OCI-LY1 (cell line): Measurements from ENCODE around the gene CLTB.

Experiments used
- H2AFZ ChIP-seq: fragments of 200-600 bp; sonication (generic), shearing (Covaris generic); 2 replicates; pipeline ENCODE4 v1.6.0; 2014; ENCODE audit warnings: antibody characterized with exemption, mild to moderate bottlenecking, low read length
- H3F3A ChIP-seq: fragments of 200-600 bp; sonication (generic), shearing (Covaris generic); 2 replicates; pipeline ENCODE4 v1.6.0; 2014; ENCODE audit warnings: mild to moderate bottlenecking, antibody characterized with exemption, low read length, moderate library complexity; ENCODE audit not compliant: insufficient read depth
- H3K27ac ChIP-seq: fragments of 200-600 bp; sonication (generic); 2 replicates; pipeline ENCODE4 v1.5.1; 2014; ENCODE audit warnings: low read length, mixed run types, mild to moderate bottlenecking, low read depth; ENCODE audit not compliant: poor library complexity, severe bottlenecking
- H3K27me3 ChIP-seq: fragments of 200-600 bp; sonication (generic); 2 replicates; pipeline ENCODE4 v1.6.0; 2014; ENCODE audit warnings: antibody characterized with exemption, mild to moderate bottlenecking, low read length, moderate library complexity; ENCODE audit not compliant: insufficient read depth
- H3K36me3 ChIP-seq: fragments of 200-600 bp; sonication (generic); 2 replicates; pipeline ENCODE4 v1.6.1; 2014; ENCODE audit warnings: mild to moderate bottlenecking, antibody characterized with exemption, low read length, moderate library complexity, mixed read lengths; ENCODE audit not compliant: insufficient read depth
- H3K4me1 ChIP-seq: fragments of 200-600 bp; sonication (generic); 2 replicates; pipeline ENCODE4 v1.5.1; 2014; ENCODE audit warnings: mild to moderate bottlenecking, low read length, moderate library complexity; ENCODE audit not compliant: insufficient read depth, severe bottlenecking
- H3K4me2 ChIP-seq: fragments of 200-600 bp; sonication (generic), shearing (Covaris generic); 2 replicates; pipeline ENCODE4 v1.6.1; 2014; ENCODE audit warnings: low read length
- H3K4me3 ChIP-seq: fragments of 200-600 bp; sonication (generic); 2 replicates; pipeline ENCODE4 v1.5.1; 2014; ENCODE audit warnings: low read length, low read depth, mild to moderate bottlenecking, mixed read lengths; ENCODE audit not compliant: poor library complexity, severe bottlenecking
- H3K79me2 ChIP-seq: fragments of 200-600 bp; shearing (Covaris generic); 2 replicates; pipeline ENCODE4 v1.6.1; 2016; ENCODE audit warnings: mixed run types, low read length, mixed read lengths; ENCODE audit not compliant: insufficient read depth
- H3K9ac ChIP-seq: fragments of 200-600 bp; sonication (generic), shearing (Covaris generic); 2 replicates; pipeline ENCODE4 v1.6.1; 2014; ENCODE audit warnings: mild to moderate bottlenecking, low read length, mixed read lengths
- H3K9me2 ChIP-seq: fragments of 200-600 bp; sonication (generic), shearing (Covaris generic); 2 replicates; pipeline ENCODE4 v1.6.1; 2014; ENCODE audit warnings: low read depth, mild to moderate bottlenecking, low read length, mixed read lengths
- H3K9me3 ChIP-seq: fragments of 200-600 bp; shearing (Covaris generic); 2 replicates; pipeline ENCODE4 v1.6.1; 2014; ENCODE audit warnings: low read length, mixed read lengths
- H4K20me1 ChIP-seq: fragments of 200-600 bp; sonication (generic), shearing (Covaris generic); 2 replicates; pipeline ENCODE4 v1.6.0; 2016; ENCODE audit warnings: mild to moderate bottlenecking, low read length; ENCODE audit not compliant: insufficient read depth
- CTCF ChIP-seq: fragments of 200-600 bp; sonication (generic), shearing (Covaris generic); IDR thresholded peaks from 2 replicates; pipeline ENCODE4 v1.5.1; 2017; ENCODE audit warnings: mild to moderate bottlenecking, antibody characterized with exemption, low read length, moderate library complexity, mixed read lengths
- EZH2 ChIP-seq: fragments of 200-600 bp; sonication (generic), shearing (Covaris generic); IDR thresholded peaks from 2 replicates; pipeline ENCODE4 v1.8.0; 2017; ENCODE audit warnings: borderline replicate concordance, mixed run types, mild to moderate bottlenecking, antibody characterized with exemption, low read length, moderate library complexity, mixed read lengths

The CLTB gene

GRCh38 chr5:176432707-176433106, 16.4 kb upstream of the CLTB start:
- H3K27ac ChIP-seq, result no peak overlapping the region
- H3K9me2 ChIP-seq, result no peaks in the 10 kb centered on the region
- no peaks in the 10 kb centered on the region for H3K27me3 ChIP-seq
- TF ChIP-seq CTCF (no peak), EZH2 (no peak)
- no peaks in the 10 kb centered on the region for H4K20me1 ChIP-seq
- H3K4me2 ChIP-seq, result no peak overlapping the region
- H3K4me1 ChIP-seq, result peaks cover 32% of the 10 kb centered on the region
- H3K9me3 ChIP-seq, result 0 out of 2 replicates have a peak, but pooled peaks cover 3% of the 10 kb centered on the region
- H3K4me3 ChIP-seq, result no peak overlapping the region
- H3K79me2 ChIP-seq, result no peaks in the 10 kb centered on the region
- H3K36me3 ChIP-seq, result no peaks in the 10 kb centered on the region
- no peak overlapping the region for H3K9ac ChIP-seq
- 0 out of 2 replicates have a peak, but pooled peaks cover 3% of the 10 kb centered on the region for H3F3A ChIP-seq
- no peak overlapping the region for H2AFZ ChIP-seq

GRCh38 chr5:176429972-176430371, 13.6 kb upstream of the CLTB start:
- no peaks in the 10 kb centered on the region; the same call in 1 of the 2 replicates for H3K27me3 ChIP-seq
- peaks cover 11% of the 10 kb centered on the region; the same call in 1 of the 2 replicates for H3K9me3 ChIP-seq
- no peaks in the 10 kb centered on the region for H3K9me2 ChIP-seq
- no peaks in the 10 kb centered on the region for H3K79me2 ChIP-seq
- H3K4me2 ChIP-seq, result peak overlapping the region; percentile 25
- H4K20me1 ChIP-seq, result no peaks in the 10 kb centered on the region
- TF ChIP-seq CTCF, result peak; percentile 60
- no peak for TF ChIP-seq EZH2
- peak overlapping the region; percentile 77 for H3K27ac ChIP-seq
- peaks cover 16% of the 10 kb centered on the region for H3K4me1 ChIP-seq
- H2AFZ ChIP-seq, result peak overlapping the region; percentile 66
- peak overlapping the region; percentile 17 for H3K4me3 ChIP-seq
- no peaks in the 10 kb centered on the region; the same call in 1 of the 2 replicates for H3K36me3 ChIP-seq
- no peaks in the 10 kb centered on the region for H3F3A ChIP-seq
- H3K9ac ChIP-seq, result peak overlapping the region; percentile 47

GRCh38 chr5:176427971-176428370, 11.6 kb upstream of the CLTB start:
- Histone ChIP-seq H4K20me1 (no peaks in the 10 kb centered on the region), H3F3A (no peaks in the 10 kb centered on the region), H3K4me3 (no peak overlapping the region), H3K36me3 (no peaks in the 10 kb centered on the region; the same call in 1 of the 2 replicates), H3K27me3 (no peaks in the 10 kb centered on the region; the same call in 1 of the 2 replicates), H3K27ac (no peak overlapping the region), H2AFZ (no peak overlapping the region), H3K9me2 (no peaks in the 10 kb centered on the region), H3K9me3 (peaks cover 11% of the 10 kb centered on the region; the same call in 1 of the 2 replicates), H3K79me2 (no peaks in the 10 kb centered on the region), H3K4me2 (no peak overlapping the region), H3K4me1 (peaks cover 16% of the 10 kb centered on the region), H3K9ac (no peak overlapping the region)
- no peak for TF ChIP-seq CTCF
- no peak for TF ChIP-seq EZH2
